ENCODE results near the gene LPIN3. TPM values are rescaled to one million over a fixed set of nuclear protein-coding genes. Genes with fewer than 3 reads are reported as not detected.

The LPIN3 gene
- total RNA-seq, 4 donors from 2014 or later, result 7.6 to 19.8 (median 10.7) TPM

DNA sequence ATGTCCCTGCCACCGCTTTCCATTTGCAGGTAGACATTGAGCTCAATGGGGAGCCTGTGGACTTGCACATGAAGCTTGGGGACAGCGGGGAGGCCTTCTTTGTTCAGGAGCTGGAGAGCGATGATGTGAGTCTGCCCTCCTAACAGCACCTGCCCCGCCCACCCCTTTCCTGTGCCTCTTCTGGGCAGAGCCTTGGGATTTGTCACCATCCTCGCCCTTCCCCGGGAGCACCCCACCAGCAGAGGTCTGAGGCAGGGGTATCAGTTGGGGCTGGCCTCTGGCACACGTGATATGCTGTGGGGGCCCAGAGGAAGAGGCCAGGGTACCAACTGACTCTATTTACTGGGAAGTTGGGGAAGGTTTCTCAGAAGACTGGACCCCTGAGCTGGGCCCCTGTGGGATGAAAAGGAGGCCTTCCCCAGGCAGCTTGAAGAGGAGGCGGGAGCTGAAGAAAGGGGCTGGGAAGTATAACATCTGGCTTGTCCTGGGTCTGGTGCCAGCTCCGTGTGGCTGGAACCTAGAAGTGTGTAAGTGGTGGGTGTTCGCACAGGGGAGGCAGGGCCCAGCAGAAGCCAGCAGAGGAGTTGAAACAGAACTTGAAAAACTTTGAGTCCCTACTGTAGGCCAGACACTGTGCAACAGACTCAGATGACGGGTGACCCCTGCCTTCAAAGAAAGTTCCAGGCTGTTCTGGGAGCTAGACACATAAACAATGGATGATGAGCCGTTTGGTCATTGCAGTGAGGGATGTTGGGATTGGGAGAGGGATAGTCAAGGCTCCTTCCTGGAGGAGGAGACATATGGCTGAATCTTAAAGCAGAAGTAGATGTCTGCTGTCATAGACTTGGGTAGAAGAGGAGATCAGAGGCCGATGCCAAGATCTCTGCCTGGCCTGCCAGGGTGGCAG is 7.2 kb downstream of the LPIN3 start:
- 83% methylated on average over 13 of the region's 13 CpGs for WGBS
- peaks cover 0 to 8% (median under 1%) of the 10 kb centered on the region in 4 donors for H3K4me1 ChIP-seq
- H3K27ac ChIP-seq (replicated peaks in 1 of 4), result no peak overlapping the region
- H3K4me3 ChIP-seq, result no peak overlapping the region
- H3K36me3 ChIP-seq, result peaks cover 3 to 70% (median 45%) of the 10 kb centered on the region in 4 donors
- DNase-seq (ENCODE audit: extremely low spot score), result no peak
- intact Hi-C loops (cut with DNase I), result loop anchor here (10.0 kb wide), 1 partner anchor 383 kb away; no protein-coding TSS in a partner anchor
- no peaks in the 10 kb centered on the region for H3K9me3 ChIP-seq
- TF ChIP-seq POLR2A (IDR thresholded peaks at IDR 0.05; ENCODE audit: low read depth) (no peak), EP300 (IDR thresholded peaks at IDR 0.05) (no peak), POLR2AphosphoS5 (IDR thresholded peaks at IDR 0.05) (no peak)
- TF ChIP-seq, protein P1, sequence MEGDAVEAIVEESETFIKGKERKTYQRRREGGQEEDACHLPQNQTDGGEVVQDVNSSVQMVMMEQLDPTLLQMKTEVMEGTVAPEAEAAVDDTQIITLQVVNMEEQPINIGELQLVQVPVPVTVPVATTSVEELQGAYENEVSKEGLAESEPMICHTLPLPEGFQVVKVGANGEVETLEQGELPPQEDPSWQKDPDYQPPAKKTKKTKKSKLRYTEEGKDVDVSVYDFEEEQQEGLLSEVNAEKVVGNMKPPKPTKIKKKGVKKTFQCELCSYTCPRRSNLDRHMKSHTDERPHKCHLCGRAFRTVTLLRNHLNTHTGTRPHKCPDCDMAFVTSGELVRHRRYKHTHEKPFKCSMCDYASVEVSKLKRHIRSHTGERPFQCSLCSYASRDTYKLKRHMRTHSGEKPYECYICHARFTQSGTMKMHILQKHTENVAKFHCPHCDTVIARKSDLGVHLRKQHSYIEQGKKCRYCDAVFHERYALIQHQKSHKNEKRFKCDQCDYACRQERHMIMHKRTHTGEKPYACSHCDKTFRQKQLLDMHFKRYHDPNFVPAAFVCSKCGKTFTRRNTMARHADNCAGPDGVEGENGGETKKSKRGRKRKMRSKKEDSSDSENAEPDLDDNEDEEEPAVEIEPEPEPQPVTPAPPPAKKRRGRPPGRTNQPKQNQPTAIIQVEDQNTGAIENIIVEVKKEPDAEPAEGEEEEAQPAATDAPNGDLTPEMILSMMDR (IDR thresholded peaks at IDR 0.05), result no peak
- no peaks in the 10 kb centered on the region for H3K27me3 ChIP-seq

GRCh38 chr20:41348430-41349172 is 8.0 kb downstream of the LPIN3 start:
- H3K4me1 ChIP-seq, result peaks cover 0 to under 1% (median 0%) of the 10 kb centered on the region in 4 donors
- H3K36me3 ChIP-seq, result peaks cover 3 to 73% (median 47%) of the 10 kb centered on the region in 4 donors
- H3K27ac ChIP-seq (replicated peaks in 1 of 4), result no peak overlapping the region
- no peaks in the 10 kb centered on the region for H3K27me3 ChIP-seq
- DNase-seq (ENCODE audit: extremely low spot score), result no peak
- intact Hi-C loops (cut with DNase I), result loop anchor here (10.0 kb wide), 1 partner anchor 384 kb away; no protein-coding TSS in a partner anchor
- no peaks in the 10 kb centered on the region for H3K9me3 ChIP-seq
- 89% methylated on average over 12 of the region's 13 CpGs for WGBS
- no peak overlapping the region for H3K4me3 ChIP-seq
- TF ChIP-seq POLR2AphosphoS5 (IDR thresholded peaks at IDR 0.05) (no peak), POLR2A (IDR thresholded peaks at IDR 0.05; ENCODE audit: low read depth) (no peak), EP300 (IDR thresholded peaks at IDR 0.05) (no peak)
- TF ChIP-seq, protein P1 (IDR thresholded peaks at IDR 0.05), result no peak

DNA sequence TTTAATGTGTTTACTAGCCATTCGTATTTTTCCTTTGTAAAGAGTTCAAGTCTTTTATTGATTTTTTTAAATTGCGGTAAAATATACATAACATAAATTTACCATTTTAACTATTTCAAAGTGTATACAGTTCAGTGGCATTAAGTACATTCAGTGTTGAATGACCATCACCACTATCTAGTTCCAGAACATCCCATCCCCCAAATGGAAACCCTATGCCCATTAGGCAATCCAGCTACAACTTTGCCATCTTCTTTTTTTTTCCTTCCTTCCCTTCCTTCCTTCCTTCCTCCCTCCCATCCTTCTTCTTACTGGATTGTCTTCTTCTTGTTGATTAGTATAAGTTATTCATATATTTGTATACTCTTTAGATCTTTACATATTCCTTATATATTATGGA is 8.6 kb downstream of the LPIN3 start:
- Histone ChIP-seq H3K27ac (replicated peaks in 1 of 4) (no peak overlapping the region), H3K9me3 (no peaks in the 10 kb centered on the region), H3K4me3 (no peak overlapping the region), H3K4me1 (no peaks in the 10 kb centered on the region), H3K27me3 (no peaks in the 10 kb centered on the region), H3K36me3 (peaks cover 3 to 78% (median 47%) of the 10 kb centered on the region in 4 donors)
- TF ChIP-seq POLR2AphosphoS5 (IDR thresholded peaks at IDR 0.05) (no peak), EP300 (IDR thresholded peaks at IDR 0.05) (no peak), POLR2A (IDR thresholded peaks at IDR 0.05; ENCODE audit: low read depth) (no peak)
- TF ChIP-seq, protein P1 (IDR thresholded peaks at IDR 0.05), result no peak
- 83% methylated on average over 2 of the region's 2 CpGs for WGBS
- intact Hi-C loops (cut with DNase I), result loop anchor here (10.0 kb wide), 1 partner anchor 384 kb away; no protein-coding TSS in a partner anchor
- DNase-seq (ENCODE audit: extremely low spot score), result no peak

DNA sequence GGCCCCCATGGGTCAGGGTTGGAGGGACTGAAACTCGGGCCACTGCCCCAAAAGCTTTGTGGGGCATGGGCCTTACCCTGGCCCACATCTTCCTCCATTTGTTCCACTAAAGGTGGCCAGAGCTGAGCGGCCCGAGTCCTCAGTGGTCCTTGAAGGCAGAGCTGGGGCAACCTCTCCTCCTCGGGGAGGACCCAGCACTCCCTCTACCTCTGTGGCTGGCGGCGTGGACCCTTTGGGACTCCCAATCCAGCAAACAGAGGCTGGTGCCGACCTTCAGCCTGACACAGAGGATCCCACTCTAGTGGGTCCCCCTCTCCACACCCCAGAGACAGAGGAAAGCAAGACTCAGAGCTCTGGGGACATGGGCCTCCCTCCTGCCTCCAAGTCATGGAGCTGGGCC is 9.3 kb downstream of the LPIN3 start:
- 100% methylated on average over 2 of the region's 7 CpGs for WGBS

More for the DNA sequence above, 9.3 kb downstream of the LPIN3 start:
- Histone ChIP-seq H3K27ac (replicated peaks in 1 of 4) (no peak overlapping the region), H3K36me3 (peaks cover 3 to 82% (median 49%) of the 10 kb centered on the region in 4 donors), H3K4me1 (no peaks in the 10 kb centered on the region), H3K27me3 (no peaks in the 10 kb centered on the region), H3K4me3 (no peak overlapping the region), H3K9me3 (no peaks in the 10 kb centered on the region)
- TF ChIP-seq EP300 (IDR thresholded peaks at IDR 0.05), result no peak
- TF ChIP-seq, protein P1 (IDR thresholded peaks at IDR 0.05), result no peak
- no peak for TF ChIP-seq POLR2A (IDR thresholded peaks at IDR 0.05; ENCODE audit: low read depth)
- no peak for TF ChIP-seq POLR2AphosphoS5 (IDR thresholded peaks at IDR 0.05)
- intact Hi-C loops (cut with DNase I), result loop anchor here (10.0 kb wide), 1 partner anchor 385 kb away; no protein-coding TSS in a partner anchor
- DNase-seq (ENCODE audit: extremely low spot score), result no peak
